Neuronal stem cell (in vitro differentiated cells): ENCODE results near the gene TBC1D19.

ENCODE experiments used
- DNase-seq: peaks from one replicate; pipeline ENCODE4 v3.0.0-alpha.2; 2013; ENCODE audit warnings: low spot score
- H2AFZ ChIP-seq: one replicate; pipeline ENCODE4 v1.6.1; 2013; ENCODE audit warnings: mild to moderate bottlenecking, low read length, inconsistent platforms
- H2AK5ac ChIP-seq: 2 replicates; pipeline ENCODE4 v1.6.1; 2013; ENCODE audit warnings: low read depth, mild to moderate bottlenecking, inconsistent platforms, low read length, moderate library complexity, mixed read lengths
- H2BK120ac ChIP-seq: 2 replicates; pipeline ENCODE4 v1.6.1; 2013; ENCODE audit warnings: low read depth, mild to moderate bottlenecking, inconsistent platforms, low read length, moderate library complexity, mixed read lengths
- H2BK12ac ChIP-seq: one replicate; pipeline ENCODE4 v1.6.1; 2013; ENCODE audit warnings: low read length, inconsistent platforms
- H2BK15ac ChIP-seq: 2 replicates; pipeline ENCODE4 v1.6.1; 2013; ENCODE audit warnings: mild to moderate bottlenecking, low read length, inconsistent platforms, mixed read lengths
- H2BK5ac ChIP-seq: one replicate; pipeline ENCODE4 v1.6.1; 2013; ENCODE audit warnings: inconsistent platforms, mild to moderate bottlenecking, low read length, moderate library complexity
- H3K14ac ChIP-seq: one replicate; pipeline ENCODE4 v1.6.1; 2013; ENCODE audit warnings: low read length, inconsistent platforms
- H3K18ac ChIP-seq: 2 replicates; pipeline ENCODE4 v1.6.1; 2013; ENCODE audit warnings: low read length, inconsistent platforms
- H3K23ac ChIP-seq: 2 replicates; pipeline ENCODE4 v1.6.1; 2013; ENCODE audit warnings: low read depth, mild to moderate bottlenecking, mixed read lengths, low read length, inconsistent platforms; ENCODE audit not compliant: poor library complexity
- H3K27ac ChIP-seq: replicated peaks from 3 replicates; pipeline ENCODE4 v1.5.1; 2013; ENCODE audit warnings: low read length, inconsistent platforms
- H3K27me3 ChIP-seq, 3 experiments: 2 replicates each; pipeline ENCODE4 v1.6.1; 2013; ENCODE audit warnings: low read length in 3 of 3, mild to moderate bottlenecking in 2 of 3, inconsistent platforms in 1 of 3, low read depth in 1 of 3, mixed read lengths in 1 of 3, moderate library complexity in 1 of 3; ENCODE audit not compliant: control insufficient read depth in 3 of 3, insufficient read depth in 3 of 3
- H3K36me3 ChIP-seq, 2 donors: replicated peaks in 1 of 2; 2 replicates each; pipeline ENCODE4 v1.6.1; 2013; ENCODE audit warnings: low read length in 2 of 2; ENCODE audit not compliant: control insufficient read depth in 2 of 2, insufficient read depth in 2 of 2
- H3K4ac ChIP-seq: 2 replicates; pipeline ENCODE4 v1.6.1; 2013; ENCODE audit warnings: inconsistent platforms, mild to moderate bottlenecking, low read length, moderate library complexity
- H3K4me1 ChIP-seq, 2 donors: 1 replicate in 1 of 2; 2 replicates in 1 of 2; pipeline ENCODE4 v1.6.1; 2013; ENCODE audit warnings: low read length in 2 of 2, low read depth in 1 of 2; ENCODE audit not compliant: control insufficient read depth in 2 of 2, insufficient read depth in 1 of 2
- H3K4me2 ChIP-seq: one replicate; pipeline ENCODE4 v1.6.1; 2013; ENCODE audit warnings: mild to moderate bottlenecking, low read length, inconsistent platforms; ENCODE audit not compliant: insufficient read depth, poor library complexity, severe bottlenecking
- H3K4me3 ChIP-seq, 2 donors: 2 replicates each; pipeline ENCODE4 v1.5.1; 2013; ENCODE audit warnings: low read length in 2 of 2, mild to moderate bottlenecking in 2 of 2, inconsistent platforms in 1 of 2, moderate library complexity in 1 of 2
- H3K79me1 ChIP-seq: one replicate; pipeline ENCODE4 v1.6.1; 2013; ENCODE audit warnings: low read depth, mild to moderate bottlenecking, inconsistent platforms, low read length, moderate library complexity
- H3K9ac ChIP-seq: one replicate; pipeline ENCODE4 v1.6.1; 2013; ENCODE audit warnings: mild to moderate bottlenecking, low read depth, low read length, inconsistent platforms; ENCODE audit not compliant: poor library complexity
- H3K9me3 ChIP-seq, 2 donors: replicated peaks in 1 of 2; 2 replicates each; pipeline versions ENCODE3 to v1.6.1; 2013; ENCODE audit warnings: low read length in 2 of 2, mild to moderate bottlenecking in 2 of 2, inconsistent platforms in 1 of 2, low read depth in 1 of 2, mixed read lengths in 1 of 2, moderate library complexity in 1 of 2; ENCODE audit not compliant: control insufficient read depth in 2 of 2, insufficient read depth in 1 of 2
- H4K8ac ChIP-seq: one replicate; pipeline ENCODE4 v1.6.1; 2013; ENCODE audit warnings: low read depth, mild to moderate bottlenecking, inconsistent platforms, low read length, moderate library complexity
- H4K91ac ChIP-seq: one replicate; pipeline ENCODE4 v1.6.1; 2013; ENCODE audit warnings: low read length, low read depth, mild to moderate bottlenecking, inconsistent platforms; ENCODE audit not compliant: poor library complexity
- WGBS, 2 donors: extraction: QIAGEN DNeasy Blood & Tissue Kit; methylation state at CpG; one replicate each; pipeline ENCODE4 v1.1.7; 2013; ENCODE audit warnings: missing lambda C conversion rate in 2 of 2, mixed read lengths in 1 of 2; ENCODE audit not compliant: insufficient read length in 2 of 2, insufficient replicate concordance in 1 of 2; ENCODE audit errors: extremely low coverage in 2 of 2; 5-methylcytosine and 5-hydroxymethylcytosine counted together

The TBC1D19 gene

GRCh38 chr4:26607776-26608175 is 23.9 kb downstream of the TBC1D19 start:
- H4K91ac ChIP-seq: no peak overlapping the region
- H3K9ac ChIP-seq: no peak overlapping the region
- H3K18ac ChIP-seq: no peak overlapping the region
- no peaks in the 10 kb centered on the region for H3K36me3 ChIP-seq
- no peak overlapping the region for H2AFZ ChIP-seq
- no peak overlapping the region for H2BK5ac ChIP-seq
- H3K4me3 ChIP-seq: no peak overlapping the region
- H3K9me3 ChIP-seq: no peaks in the 10 kb centered on the region
- no peak overlapping the region for H3K4ac ChIP-seq
- H3K4me2 ChIP-seq: no peak overlapping the region
- H4K8ac ChIP-seq: no peak overlapping the region
- DNase-seq: no peak
- H3K27me3 ChIP-seq: no peaks in the 10 kb centered on the region
- H3K79me1 ChIP-seq: no peaks in the 10 kb centered on the region
- H2BK120ac ChIP-seq: no peak overlapping the region
- H3K23ac ChIP-seq: no peak overlapping the region
- no peak overlapping the region for H3K27ac ChIP-seq
- H3K4me1 ChIP-seq: no peaks in the 10 kb centered on the region
- no peak overlapping the region for H3K14ac ChIP-seq
- no peak overlapping the region for H2BK12ac ChIP-seq
- no CpG with 5 or more reads among the region's 2 CpGs for WGBS, 2 donors
- H2BK15ac ChIP-seq: no peak overlapping the region
- H2AK5ac ChIP-seq: no peak overlapping the region

- Histone ChIP-seq H3K4me1 (no peaks in the 10 kb centered on the region), H2BK5ac (no peak overlapping the region), H3K36me3 (no peaks in the 10 kb centered on the region), H3K4me2 (no peak overlapping the region), H3K4ac (no peak overlapping the region), H3K79me1 (no peaks in the 10 kb centered on the region), H2AFZ (no peak overlapping the region), H3K27me3 (no peaks in the 10 kb centered on the region), H3K9ac (no peak overlapping the region), H3K18ac (no peak overlapping the region), H2BK15ac (no peak overlapping the region), H2BK12ac (no peak overlapping the region), H3K23ac (no peak overlapping the region), H3K9me3 (no peaks in the 10 kb centered on the region), H2BK120ac (no peak overlapping the region), H3K27ac (no peak overlapping the region), H4K8ac (no peak overlapping the region), H4K91ac (no peak overlapping the region), H3K14ac (no peak overlapping the region), H2AK5ac (no peak overlapping the region), H3K4me3 (no peak overlapping the region)
- DNase-seq: no peak
Observed at GRCh38 chr4:26609391-26609790, 25.5 kb downstream of the TBC1D19 start.

GRCh38 chr4:26609868-26610267 is 26.0 kb downstream of the TBC1D19 start:
- no peak overlapping the region for H3K27ac ChIP-seq
- H3K9me3 ChIP-seq: no peaks in the 10 kb centered on the region
- no peak overlapping the region for H3K9ac ChIP-seq
- H2BK15ac ChIP-seq: no peak overlapping the region
- no peaks in the 10 kb centered on the region for H3K27me3 ChIP-seq
- H2BK5ac ChIP-seq: no peak overlapping the region
- DNase-seq: no peak
- H3K4me3 ChIP-seq: no peak overlapping the region
- H3K4me2 ChIP-seq: no peak overlapping the region
- no peak overlapping the region for H4K8ac ChIP-seq
- H2BK120ac ChIP-seq: no peak overlapping the region
- H3K4me1 ChIP-seq: no peaks in the 10 kb centered on the region
- no peaks in the 10 kb centered on the region for H3K36me3 ChIP-seq
- no peak overlapping the region for H2AFZ ChIP-seq
- H3K4ac ChIP-seq: no peak overlapping the region
- H4K91ac ChIP-seq: no peak overlapping the region
- H3K79me1 ChIP-seq: no peaks in the 10 kb centered on the region
- no peak overlapping the region for H2AK5ac ChIP-seq
- no peak overlapping the region for H3K18ac ChIP-seq
- H3K23ac ChIP-seq: no peak overlapping the region
- H2BK12ac ChIP-seq: no peak overlapping the region
- H3K14ac ChIP-seq: no peak overlapping the region
- no CpG with 5 or more reads among the region's 2 CpGs for WGBS, 2 donors

GRCh38 chr4:26611372-26611771 is 27.5 kb downstream of the TBC1D19 start:
- H3K36me3 ChIP-seq: no peaks in the 10 kb centered on the region
- H2AK5ac ChIP-seq: no peak overlapping the region
- H3K27ac ChIP-seq: no peak overlapping the region
- no peak overlapping the region for H4K91ac ChIP-seq
- no peak for DNase-seq
- H3K9me3 ChIP-seq: no peaks in the 10 kb centered on the region
- H2BK15ac ChIP-seq: no peak overlapping the region
- no peak overlapping the region for H3K9ac ChIP-seq
- no peak overlapping the region for H2BK12ac ChIP-seq
- no peaks in the 10 kb centered on the region for H3K4me1 ChIP-seq
- no peak overlapping the region for H3K14ac ChIP-seq
- no peak overlapping the region for H3K23ac ChIP-seq
- H4K8ac ChIP-seq: no peak overlapping the region
- H2BK120ac ChIP-seq: no peak overlapping the region
- no peak overlapping the region for H3K18ac ChIP-seq
- H2BK5ac ChIP-seq: no peak overlapping the region
- no peak overlapping the region for H3K4ac ChIP-seq
- H3K4me3 ChIP-seq: no peak overlapping the region
- no peak overlapping the region for H2AFZ ChIP-seq
- H3K27me3 ChIP-seq: no peaks in the 10 kb centered on the region
- no peak overlapping the region for H3K4me2 ChIP-seq
- H3K79me1 ChIP-seq: no peaks in the 10 kb centered on the region
